Smooth muscle cell (in vitro differentiated cells): ENCODE data around the gene ARMC5. TPM values are rescaled to one million over a fixed set of nuclear protein-coding genes. Genes with fewer than 3 reads are reported as not detected.

Experiments used
- DNase-seq: peaks from one replicate; lab custom pipeline; 2025; ENCODE audit not compliant: unreplicated experiment; lab: John Stamatoyannopoulos, UW
- H2AFZ ChIP-seq: fragments of 200-600 bp; sonication (generic); 2 replicates; pipeline ENCODE4 v1.6.0; 2016; ENCODE audit warnings: antibody characterized with exemption, low read depth, mild to moderate bottlenecking
- H3F3A ChIP-seq: fragments of 200-600 bp; sonication (generic); 2 replicates; pipeline ENCODE4 v1.6.0; 2017; ENCODE audit warnings: antibody characterized with exemption, low read depth
- H3K27ac ChIP-seq: fragments of 200-600 bp; sonication (generic); 2 replicates; pipeline ENCODE4 v1.5.1; 2016; ENCODE audit warnings: low read depth, mild to moderate bottlenecking
- H3K27me3 ChIP-seq: fragments of 200-600 bp; sonication (generic); 2 replicates; pipeline ENCODE4 v1.6.1; 2016; ENCODE audit warnings: low read depth, mild to moderate bottlenecking
- H3K36me3 ChIP-seq: fragments of 200-600 bp; sonication (generic); 2 replicates; pipeline ENCODE4 v1.5.1; 2016; ENCODE audit warnings: low read depth
- H3K4me1 ChIP-seq: fragments of 200-600 bp; sonication (generic); 2 replicates; pipeline ENCODE4 v1.5.1; 2016; ENCODE audit warnings: low read depth
- H3K4me2 ChIP-seq: fragments of 200-600 bp; sonication (generic); 2 replicates; pipeline ENCODE4 v1.6.0; 2016; ENCODE audit warnings: mild to moderate bottlenecking
- H3K4me3 ChIP-seq: fragments of 200-600 bp; sonication (generic); 2 replicates; pipeline ENCODE4 v1.5.1; 2016; ENCODE audit warnings: mild to moderate bottlenecking
- H3K79me2 ChIP-seq: fragments of 200-600 bp; sonication (generic); 2 replicates; pipeline ENCODE4 v1.6.0; 2016; ENCODE audit warnings: low read depth, mild to moderate bottlenecking
- H3K9ac ChIP-seq: fragments of 200-600 bp; sonication (generic); 2 replicates; pipeline ENCODE4 v1.6.0; 2016; ENCODE audit warnings: low read depth
- H3K9me3 ChIP-seq: fragments of 200-600 bp; sonication (generic); replicated peaks from 2 replicates; pipeline ENCODE4 v1.5.1; 2016; ENCODE audit warnings: low read depth
- H4K20me1 ChIP-seq: fragments of 200-600 bp; sonication (generic); 2 replicates; pipeline ENCODE4 v1.6.0; 2016; ENCODE audit warnings: low read depth
- CTCF ChIP-seq: fragments of 200-600 bp; sonication (generic); IDR thresholded peaks from 2 replicates; pipeline ENCODE4 v1.5.1; 2017; ENCODE audit warnings: borderline replicate concordance, mild to moderate bottlenecking, antibody characterized with exemption; ENCODE audit not compliant: insufficient read depth, poor library complexity, severe bottlenecking
- WGBS: methylation state at CpG from one replicate; pipeline ENCODE4 v1.1.7; 2016; ENCODE audit warnings: low lambda C conversion rate; 5-methylcytosine and 5-hydroxymethylcytosine counted together
- polyA plus RNA-seq: library from polyadenylated mRNA; unstranded; fragments of >200 nt; fragmentation: Nextera tagmentation; extraction: Ambion mirVana; gene quantifications from 2 replicates; pipeline ENCODE4 v1.2.1, GENCODE V29; 2016
- total RNA-seq: library from RNA; depleted of rRNA; stranded (reverse); fragments of >200 nt; gene quantifications from 2 replicates; pipeline ENCODE4 v1.2.3, GENCODE V29; 2014

ARMC5 gene
- total and polyA plus RNA-seq, 2 experiments from 2014 or later, result 7.0 to 19.6 TPM

- no peaks in the 10 kb centered on the region for H3F3A ChIP-seq
- H3K27me3 ChIP-seq, result peaks cover 11% of the 10 kb centered on the region
- no peak for TF ChIP-seq CTCF
- 75% methylated on average over 6 of the region's 6 CpGs for WGBS
- no peak overlapping the region for H3K9ac ChIP-seq
- DNase-seq, result no peak
- H3K4me1 ChIP-seq, result no peaks in the 10 kb centered on the region
- no peak overlapping the region for H3K4me3 ChIP-seq
- H3K79me2 ChIP-seq, result no peaks in the 10 kb centered on the region
- no peak overlapping the region for H3K27ac ChIP-seq
- H3K36me3 ChIP-seq, result no peaks in the 10 kb centered on the region
- no peak overlapping the region for H2AFZ ChIP-seq
- H3K9me3 ChIP-seq, result no peaks in the 10 kb centered on the region
- no peak overlapping the region for H3K4me2 ChIP-seq
- no peaks in the 10 kb centered on the region for H4K20me1 ChIP-seq
Observed at GRCh38 chr16:31421587-31421986, 37.7 kb upstream of the ARMC5 start.

GRCh38 chr16:31423241-31423640 lies 36.1 kb upstream of the ARMC5 start:
- Histone ChIP-seq H3K36me3 (no peaks in the 10 kb centered on the region), H3K4me2 (no peak overlapping the region), H3K9ac (no peak overlapping the region), H3K4me1 (no peaks in the 10 kb centered on the region), H3F3A (no peaks in the 10 kb centered on the region), H3K9me3 (no peaks in the 10 kb centered on the region), H3K27ac (no peak overlapping the region), H4K20me1 (no peaks in the 10 kb centered on the region), H3K79me2 (no peaks in the 10 kb centered on the region), H3K4me3 (no peak overlapping the region), H2AFZ (no peak overlapping the region), H3K27me3 (peaks cover 11% of the 10 kb centered on the region)
- no peak for TF ChIP-seq CTCF
- 52% methylated on average over 3 of the region's 3 CpGs for WGBS
- no peak for DNase-seq

- peaks cover 11% of the 10 kb centered on the region for H3K27me3 ChIP-seq
- H3K27ac ChIP-seq, result no peak overlapping the region
- DNase-seq, result no peak
- H2AFZ ChIP-seq, result no peak overlapping the region
- H3K36me3 ChIP-seq, result no peaks in the 10 kb centered on the region
- 90% methylated on average over 12 of the region's 12 CpGs for whole genome bisulfite sequencing
- no peak overlapping the region for H3K9ac ChIP-seq
- H3K4me2 ChIP-seq, result no peak overlapping the region
- no peaks in the 10 kb centered on the region for H3K4me1 ChIP-seq
- no peak overlapping the region for H3K4me3 ChIP-seq
- H4K20me1 ChIP-seq, result no peaks in the 10 kb centered on the region
- no peaks in the 10 kb centered on the region for H3K9me3 ChIP-seq
- TF ChIP-seq CTCF, result no peak
- no peaks in the 10 kb centered on the region for H3F3A ChIP-seq
- no peaks in the 10 kb centered on the region for H3K79me2 ChIP-seq
Observed at GRCh38 chr16:31423801-31424200, 35.5 kb upstream of the ARMC5 start.

- H4K20me1 ChIP-seq, result no peaks in the 10 kb centered on the region
- no peak overlapping the region for H2AFZ ChIP-seq
- DNase-seq, result no peak
- H3K9me3 ChIP-seq, result no peaks in the 10 kb centered on the region
- TF ChIP-seq CTCF, result no peak
- H3F3A ChIP-seq, result no peaks in the 10 kb centered on the region
- H3K27me3 ChIP-seq, result peaks cover 13% of the 10 kb centered on the region
- H3K4me3 ChIP-seq, result no peak overlapping the region
- no peak overlapping the region for H3K9ac ChIP-seq
- no peak overlapping the region for H3K4me2 ChIP-seq
- no peaks in the 10 kb centered on the region for H3K4me1 ChIP-seq
- WGBS, result 63% methylated on average over 46 of the region's 83 CpGs
- H3K79me2 ChIP-seq, result no peaks in the 10 kb centered on the region
- no peaks in the 10 kb centered on the region for H3K36me3 ChIP-seq
- no peak overlapping the region for H3K27ac ChIP-seq
Observed at GRCh38 chr16:31427441-31428278, 31.6 kb upstream of the ARMC5 start.
